CD4-positive, alpha-beta T cell (primary cell): ENCODE data around the gene ZBTB20. TPM values are rescaled to one million over a fixed set of nuclear protein-coding genes. Genes with fewer than 3 reads are reported as not detected.

Experiments used
- ATAC-seq: fragments of 200-7000 bp; cut with Tn5 transposase; one replicate; pipeline ENCODE4 v1.10.0; 2022; ENCODE audit warnings: mild to moderate bottlenecking; ENCODE audit not compliant: poor library complexity
- CTCF ChIA-PET: fragments of 350-600 bp; sonication (Branson Sonifier 250); formaldehyde crosslinking; loops from one replicate; lab custom pipeline; 2021; ENCODE audit warnings: antibody characterized with exemption, inconsistent platforms; lab: Charles Lee
- POLR2A ChIA-PET: fragments of 350-600 bp; sonication (Branson Sonifier 250); formaldehyde crosslinking; loops from one replicate; lab custom pipeline; 2021; ENCODE audit warnings: antibody characterized with exemption, inconsistent platforms; lab: Charles Lee
- DNase-seq, 14 experiments: peaks; one replicate each; pipeline ENCODE4 v3.0.0-alpha.2; 2013 to 2020; ENCODE audit warnings: mixed read lengths in 2 of 14
- H3K27ac ChIP-seq, 2 donors: one replicate each; pipeline versions ENCODE4 v1.5.1 to v1.7.0; 2013; ENCODE audit warnings: low read length in 2 of 2, low read depth in 1 of 2, mild to moderate bottlenecking in 1 of 2
- H3K27me3 ChIP-seq, 2 experiments: 1 replicate in 1 of 2; 2 replicates in 1 of 2; pipeline versions ENCODE4 v1.6.1 to v1.7.0; 2013; ENCODE audit warnings: low read length in 2 of 2, control low read depth in 1 of 2, mild to moderate bottlenecking in 1 of 2, moderate library complexity in 1 of 2; ENCODE audit not compliant: insufficient read depth in 2 of 2, control insufficient read depth in 1 of 2
- H3K36me3 ChIP-seq: one replicate; pipeline ENCODE4 v1.6.1; 2013; ENCODE audit warnings: low read length, control low read depth; ENCODE audit not compliant: insufficient read depth
- H3K4me1 ChIP-seq: one replicate; pipeline ENCODE4 v1.6.1; 2013; ENCODE audit warnings: low read length, control low read depth; ENCODE audit not compliant: insufficient read depth
- H3K4me3 ChIP-seq: one replicate; pipeline ENCODE4 v1.5.1; 2013; ENCODE audit warnings: mild to moderate bottlenecking, low read length, moderate library complexity
- H3K9me3 ChIP-seq, 2 experiments: 1 replicate in 1 of 2; 2 replicates in 1 of 2; pipeline versions ENCODE4 v1.6.1 to v1.7.0; 2013; ENCODE audit warnings: low read length in 2 of 2, mild to moderate bottlenecking in 2 of 2, control low read depth in 1 of 2, moderate library complexity in 1 of 2; ENCODE audit not compliant: control insufficient read depth in 1 of 2, insufficient read depth in 1 of 2
- H3K27ac Mint-ChIP-seq: one replicate; pipeline ENCODE4 v1.8.0; 2020; ENCODE audit warnings: mixed read lengths
- H3K27me3 Mint-ChIP-seq: one replicate; pipeline ENCODE4 v1.8.0; 2021; ENCODE audit warnings: mixed read lengths
- H3K36me3 Mint-ChIP-seq: one replicate; pipeline ENCODE4 v1.8.0; 2021; ENCODE audit warnings: low read depth, mixed read lengths
- H3K4me1 Mint-ChIP-seq: one replicate; pipeline ENCODE4 v1.8.0; 2021; ENCODE audit warnings: low read depth, mixed read lengths
- H3K4me3 Mint-ChIP-seq: one replicate; pipeline ENCODE4 v1.8.0; 2020; ENCODE audit warnings: mild to moderate bottlenecking, mixed read lengths
- H3K9me3 Mint-ChIP-seq: one replicate; pipeline ENCODE4 v1.8.0; 2020; ENCODE audit warnings: mixed read lengths
- CTCF ChIP-seq: fragments of 200-600 bp; IDR thresholded peaks from one replicate; pipeline ENCODE4 v1.8.0; 2022; ENCODE audit warnings: antibody characterized with exemption, mild to moderate bottlenecking
- intact Hi-C, 2 experiments: fragments of 100-400 bp; cut with DNase I in 1 of 2; cut with micrococcal nuclease in 1 of 2; formaldehyde crosslinking; loops; one replicate each; pipeline versions ENCODE4 v1.15.1 to v1.9.0; 2023 to 2025; cut with DNase I, micrococcal nuclease
- total RNA-seq, 174 experiments: library from RNA in 2 of 174; stranded (reverse) in 2 of 174; gene quantifications; one replicate each; pipeline ENCODE4 v1.2.3 and lab custom pipeline; 2021 to 2026

The ZBTB20 gene
- total RNA-seq, 2 experiments from 2014 or later = 41.6 to 47.4 TPM

DNA sequence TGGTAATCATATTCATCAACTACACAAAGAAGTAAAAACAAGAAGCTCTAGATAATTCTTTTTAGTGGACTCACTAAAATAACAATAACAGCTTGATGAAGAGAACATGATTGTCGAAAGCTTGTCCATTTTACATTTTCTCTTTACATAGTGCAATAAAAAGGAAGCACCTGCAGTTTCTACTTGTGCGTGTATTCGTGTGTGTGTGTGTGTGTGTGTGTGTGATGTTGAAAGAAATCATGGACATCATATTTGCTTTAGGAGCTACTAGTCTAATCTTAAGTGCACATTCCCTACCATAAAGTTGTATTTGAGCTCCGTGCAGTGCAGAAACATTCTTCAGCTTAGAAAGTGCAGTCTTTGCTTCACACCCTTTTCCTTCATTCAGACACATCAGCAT, 288.8 kb downstream of the ZBTB20 start:
- Histone ChIP-seq H3K4me1 (no peaks in the 10 kb centered on the region), H3K4me3 (no peak overlapping the region), H3K27me3 (no peaks in the 10 kb centered on the region), H3K9me3 (no peaks in the 10 kb centered on the region), H3K36me3 (no peaks in the 10 kb centered on the region), H3K27ac (no peak overlapping the region)
- no peak overlapping the region for H3K27ac Mint-ChIP-seq
- TF ChIP-seq CTCF = no peak
- no peak for ATAC-seq
- H3K27me3 Mint-ChIP-seq = no peaks in the 10 kb centered on the region
- no peak overlapping the region for H3K4me3 Mint-ChIP-seq
- POLR2A ChIA-PET = no interaction called here
- no peaks in the 10 kb centered on the region for H3K9me3 Mint-ChIP-seq
- H3K4me1 Mint-ChIP-seq = peaks cover 25% of the 10 kb centered on the region
- DNase-seq = no peak
- CTCF ChIA-PET = no interaction called here
- intact Hi-C loops = no loop called here
- peaks cover 11% of the 10 kb centered on the region for H3K36me3 Mint-ChIP-seq

GRCh38 chr3:114857299-114857701, 289.8 kb downstream of the ZBTB20 start:
- H3K9me3 Mint-ChIP-seq = no peaks in the 10 kb centered on the region
- ChIA-PET POLR2A (no interaction called here), CTCF (no interaction called here)
- H3K27ac Mint-ChIP-seq = no peak overlapping the region
- H3K27ac ChIP-seq = no peak overlapping the region
- peaks cover 23% of the 10 kb centered on the region for H3K4me1 Mint-ChIP-seq
- H3K27me3 Mint-ChIP-seq = no peaks in the 10 kb centered on the region
- no peak for DNase-seq
- peaks cover 12% of the 10 kb centered on the region for H3K36me3 Mint-ChIP-seq
- intact Hi-C loops = no loop called here
- no peaks in the 10 kb centered on the region for H3K27me3 ChIP-seq
- no peaks in the 10 kb centered on the region for H3K9me3 ChIP-seq
- H3K36me3 ChIP-seq = no peaks in the 10 kb centered on the region
- H3K4me3 ChIP-seq = no peak overlapping the region
- no peak for ATAC-seq
- H3K4me1 ChIP-seq = no peaks in the 10 kb centered on the region
- TF ChIP-seq CTCF = no peak
- H3K4me3 Mint-ChIP-seq = no peak overlapping the region

DNA sequence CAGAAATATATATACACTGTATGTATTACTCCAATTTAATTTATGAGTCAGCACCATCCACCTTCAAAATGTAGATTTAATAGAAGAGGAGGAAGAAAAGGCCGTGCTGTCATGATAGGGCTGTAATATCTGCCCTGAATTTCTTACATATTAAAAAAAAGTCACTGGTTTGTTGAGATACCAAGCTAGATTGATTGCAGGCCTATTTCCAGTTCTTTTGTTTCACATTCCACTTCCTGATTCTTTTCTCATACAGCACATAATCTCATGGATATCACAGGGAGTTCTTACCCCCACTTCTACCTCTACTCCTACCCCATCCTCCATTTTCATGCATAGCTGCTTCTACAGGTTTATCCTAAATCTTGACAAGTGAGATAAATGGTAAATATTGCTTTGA, 290.3 kb downstream of the ZBTB20 start:
- H3K27ac Mint-ChIP-seq = no peak overlapping the region
- Histone ChIP-seq H3K27ac (no peak overlapping the region), H3K36me3 (no peaks in the 10 kb centered on the region), H3K4me3 (no peak overlapping the region), H3K27me3 (no peaks in the 10 kb centered on the region), H3K9me3 (no peaks in the 10 kb centered on the region), H3K4me1 (no peaks in the 10 kb centered on the region)
- DNase-seq (no peak), ATAC-seq (no peak)
- peaks cover 22% of the 10 kb centered on the region for H3K4me1 Mint-ChIP-seq
- no peak overlapping the region for H3K4me3 Mint-ChIP-seq
- ChIA-PET POLR2A (no interaction called here), CTCF (no interaction called here)
- H3K27me3 Mint-ChIP-seq = no peaks in the 10 kb centered on the region
- no peak for TF ChIP-seq CTCF
- H3K9me3 Mint-ChIP-seq = no peaks in the 10 kb centered on the region
- H3K36me3 Mint-ChIP-seq = peaks cover 12% of the 10 kb centered on the region
- intact Hi-C loops = no loop called here
